Stomach smooth muscle (tissue), 2 donors: ENCODE results near the gene UBXN2A.
"Not testable (repeated sequence)": the region's sequence is repeated elsewhere in the genome, so short reads cannot be mapped to it uniquely, and the experiment has no call there.

Experiments used
- H3K27ac ChIP-seq: one replicate; pipeline ENCODE4 v1.7.0; 2013; ENCODE audit warnings: mild to moderate bottlenecking, low read length, inconsistent platforms
- H3K27me3 ChIP-seq, 2 donors: one replicate each; pipeline ENCODE4 v1.7.0; 2013; ENCODE audit warnings: low read length in 2 of 2; ENCODE audit not compliant: insufficient read depth in 2 of 2, control insufficient read depth in 1 of 2
- H3K36me3 ChIP-seq, 2 donors: one replicate each; pipeline ENCODE4 v1.7.0; 2013; ENCODE audit warnings: low read length in 2 of 2; ENCODE audit not compliant: control insufficient read depth in 2 of 2, insufficient read depth in 2 of 2
- H3K4me1 ChIP-seq: one replicate; pipeline ENCODE4 v1.7.0; 2013; ENCODE audit warnings: low read length; ENCODE audit not compliant: control insufficient read depth, insufficient read depth
- H3K4me3 ChIP-seq, 2 donors: one replicate each; pipeline ENCODE4 v1.7.0; 2013; ENCODE audit warnings: low read length in 2 of 2
- H3K9ac ChIP-seq, 2 donors: one replicate each; pipeline ENCODE4 v1.7.0; 2013; ENCODE audit warnings: low read length in 2 of 2, mild to moderate bottlenecking in 1 of 2
- H3K9me3 ChIP-seq, 2 donors: one replicate each; pipeline ENCODE4 v1.7.0; 2013; ENCODE audit warnings: low read length in 2 of 2; ENCODE audit not compliant: control insufficient read depth in 2 of 2
- donor health status: healthy.
- donor health status: Pancreatic carcinoma.

UBXN2A gene

DNA sequence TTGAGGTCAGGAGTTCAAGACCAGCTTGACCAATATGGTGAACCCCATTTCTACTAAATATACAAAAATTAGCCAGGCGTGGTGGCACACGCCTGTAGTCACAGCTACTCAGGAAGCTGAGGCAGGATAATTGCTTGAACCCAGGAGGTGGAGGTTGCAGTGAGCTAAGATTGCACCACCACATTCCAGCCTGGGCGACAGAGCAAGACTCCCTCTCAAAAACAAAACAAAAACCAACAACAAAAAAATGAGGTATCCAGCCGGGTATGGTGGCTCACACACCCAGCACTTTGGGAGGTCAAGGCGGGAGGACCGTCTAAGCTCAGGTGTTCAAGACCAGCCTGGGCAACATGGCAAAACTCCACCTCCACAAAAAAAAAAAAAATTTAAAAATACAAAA, 74.6 kb downstream of the UBXN2A start:
- peaks cover 18 to 20% of the 10 kb centered on the region in 2 donors for H3K27me3 ChIP-seq
- not testable (repeated sequence) for H3K4me1 ChIP-seq, H3K4me3 ChIP-seq, H3K9me3 ChIP-seq, H3K27ac ChIP-seq, H3K36me3 ChIP-seq, H3K9ac ChIP-seq

DNA sequence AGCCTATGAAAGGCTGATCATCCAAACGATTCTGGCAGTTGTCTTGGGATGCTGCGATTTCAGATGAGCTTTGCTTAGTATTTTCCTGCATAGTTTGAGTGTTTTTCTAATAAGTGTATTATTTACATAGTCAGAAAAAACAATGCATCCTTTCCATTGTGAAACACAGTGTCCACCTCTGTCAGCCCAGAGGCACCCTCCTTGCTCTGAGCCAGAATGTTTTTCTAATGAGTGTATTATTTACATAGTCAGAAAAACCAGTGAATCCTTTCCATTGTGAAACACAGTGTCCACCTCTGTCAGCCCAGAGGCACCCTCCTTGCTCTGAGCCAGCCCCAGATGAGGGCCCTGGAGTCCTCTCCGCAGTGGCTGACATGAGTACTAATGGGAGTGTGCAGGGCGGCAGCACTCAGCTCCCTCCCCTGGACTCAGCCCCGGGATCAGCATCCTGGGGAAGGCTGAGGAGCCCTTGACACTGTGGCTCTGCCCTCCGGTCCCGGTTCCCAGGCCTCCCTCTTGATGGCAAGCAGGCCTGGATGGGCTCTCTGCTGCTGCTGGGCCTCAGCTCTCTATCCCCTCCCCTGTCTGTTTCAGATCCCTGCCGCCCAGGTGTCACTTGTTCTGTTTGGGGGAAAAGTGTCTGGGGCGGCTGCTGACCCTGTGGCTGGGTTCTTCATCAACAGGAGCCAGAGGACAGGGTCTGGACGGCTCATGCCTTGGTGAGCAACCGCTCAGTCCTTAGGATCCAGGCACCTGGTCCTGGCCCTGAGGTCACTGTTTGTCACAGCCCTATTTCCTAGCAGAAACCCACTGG, 75.5 kb downstream of the UBXN2A start:
- H3K27ac ChIP-seq = no peak overlapping the region
- H3K36me3 ChIP-seq = no peaks in the 10 kb centered on the region
- H3K4me3 ChIP-seq = no peak overlapping the region
- H3K4me1 ChIP-seq = no peaks in the 10 kb centered on the region
- H3K9me3 ChIP-seq = no peaks in the 10 kb centered on the region
- H3K9ac ChIP-seq = no peak overlapping the region
- H3K27me3 ChIP-seq = peaks cover 10 to 12% of the 10 kb centered on the region in 2 donors

DNA sequence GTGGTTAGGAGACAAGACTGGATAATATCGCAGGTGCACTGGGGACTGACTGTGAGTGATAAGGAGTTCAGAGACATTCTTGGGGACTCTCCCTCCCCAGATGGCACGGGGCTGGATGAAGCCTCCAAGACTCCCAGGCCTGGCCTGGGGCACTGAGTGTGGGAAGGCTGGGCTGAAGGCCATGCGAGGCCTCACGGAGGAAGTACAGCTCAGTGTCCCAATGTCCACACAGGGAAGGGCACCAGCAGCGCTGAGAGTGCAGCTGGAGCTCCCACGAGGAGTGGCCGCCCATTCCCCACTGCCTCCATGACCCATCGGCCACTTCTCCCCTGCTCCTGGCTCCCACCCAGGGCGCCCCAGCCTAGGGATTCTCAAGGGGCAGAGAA, 76.1 kb downstream of the UBXN2A start:
- Histone ChIP-seq H3K27ac (no peak overlapping the region), H3K9ac (no peak overlapping the region), H3K36me3 (no peaks in the 10 kb centered on the region), H3K27me3 (peaks cover 4 to 8% of the 10 kb centered on the region in 2 donors), H3K9me3 (no peaks in the 10 kb centered on the region), H3K4me1 (no peaks in the 10 kb centered on the region), H3K4me3 (no peak overlapping the region)

DNA sequence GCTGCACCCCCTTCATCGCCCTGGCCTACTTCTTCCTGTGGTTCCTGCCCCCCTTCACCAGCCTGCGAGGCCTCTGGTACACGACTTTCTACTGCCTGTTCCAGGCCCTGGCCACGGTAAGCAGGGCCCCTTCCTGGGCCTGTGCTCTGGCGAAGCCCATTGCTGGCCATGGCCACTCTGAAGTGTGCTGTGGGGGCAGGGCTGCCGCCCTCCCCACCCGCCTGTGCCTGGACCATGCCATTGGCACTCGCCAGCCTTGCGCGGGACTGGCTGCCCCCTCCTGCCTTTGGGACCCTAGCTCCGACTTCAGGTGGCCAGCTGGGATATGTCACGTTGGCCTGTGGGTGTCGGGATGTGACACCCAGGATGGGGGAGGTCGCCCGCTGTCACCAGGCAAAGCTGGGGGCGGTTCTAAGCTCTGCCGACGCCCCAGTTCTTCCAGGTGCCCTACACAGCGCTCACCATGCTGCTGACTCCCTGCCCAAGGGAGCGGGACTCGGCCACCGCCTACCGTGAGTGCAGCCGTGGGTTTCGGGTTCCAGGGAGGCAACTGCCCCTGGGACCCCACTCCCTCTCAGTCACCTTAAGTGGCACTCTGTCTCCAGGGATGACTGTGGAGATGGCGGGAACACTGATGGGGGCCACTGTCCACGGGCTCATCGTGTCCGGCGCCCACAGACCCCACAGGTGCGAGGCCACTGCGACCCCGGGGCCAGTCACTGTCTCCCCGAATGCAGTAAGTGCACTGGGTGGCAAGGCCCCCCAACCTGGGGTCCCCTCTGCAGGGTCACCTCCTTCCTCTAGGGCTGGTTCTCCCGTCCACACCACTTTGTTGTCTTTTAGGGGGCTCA, 76.8 kb downstream of the UBXN2A start:
- Histone ChIP-seq H3K4me1 (no peaks in the 10 kb centered on the region), H3K27ac (no peak overlapping the region), H3K27me3 (peaks cover 0 to 4% of the 10 kb centered on the region in 2 donors), H3K9me3 (no peaks in the 10 kb centered on the region), H3K9ac (no peak overlapping the region), H3K36me3 (no peaks in the 10 kb centered on the region), H3K4me3 (no peak overlapping the region)

DNA sequence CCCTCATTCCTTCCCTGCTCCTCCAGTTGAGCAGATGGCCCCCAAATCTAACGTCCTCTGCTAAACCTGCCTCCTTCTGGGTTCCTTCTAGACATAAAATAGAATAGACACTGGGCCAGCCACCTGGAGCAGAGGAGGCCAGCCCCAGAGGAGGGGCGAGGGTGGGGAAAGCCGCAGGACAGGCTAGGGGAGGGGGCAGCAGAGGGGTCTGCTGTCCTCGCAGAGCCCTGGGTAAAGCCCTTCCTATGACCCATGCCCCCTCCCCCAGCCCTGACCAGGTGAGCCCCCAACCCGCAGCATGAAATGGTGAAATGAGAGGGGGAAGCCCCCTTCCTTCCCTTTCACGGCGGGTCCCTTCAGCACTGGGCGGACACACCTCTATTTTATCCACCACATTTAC, 77.4 kb downstream of the UBXN2A start:
- H3K27ac ChIP-seq = no peak overlapping the region

DNA sequence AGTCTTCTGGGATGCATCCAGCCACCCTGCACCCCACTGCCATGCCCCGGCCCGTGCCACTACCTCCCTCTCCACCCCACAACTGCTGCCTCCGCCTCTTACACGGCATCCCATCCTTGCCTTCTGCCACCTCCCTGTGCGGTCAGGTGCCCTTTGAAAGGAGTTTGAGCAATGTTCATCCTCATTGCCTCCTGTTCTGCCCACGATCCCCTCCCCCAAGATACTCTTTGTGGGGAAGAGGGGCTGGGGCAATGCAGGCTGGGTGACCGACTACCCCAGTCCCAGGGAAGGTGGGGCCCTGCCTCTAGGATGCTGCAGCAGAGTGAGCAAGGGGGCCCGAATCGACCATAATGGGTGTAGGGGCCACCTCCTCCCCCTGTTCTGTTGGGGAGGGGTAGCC, 78.0 kb downstream of the UBXN2A start:
- H3K27me3 ChIP-seq = no peaks in the 10 kb centered on the region
- no peak overlapping the region for H3K9ac ChIP-seq
- no peak overlapping the region for H3K4me3 ChIP-seq
- no peak overlapping the region for H3K27ac ChIP-seq
- H3K36me3 ChIP-seq = peaks cover 0 to 6% of the 10 kb centered on the region in 2 donors
- no peaks in the 10 kb centered on the region for H3K4me1 ChIP-seq
- H3K9me3 ChIP-seq = no peaks in the 10 kb centered on the region

More for the DNA sequence above, 77.4 kb downstream of the UBXN2A start:
- peaks cover 0 to 2% of the 10 kb centered on the region in 2 donors for H3K27me3 ChIP-seq
- no peak overlapping the region for H3K9ac ChIP-seq
- no peaks in the 10 kb centered on the region for H3K9me3 ChIP-seq
- H3K4me3 ChIP-seq = no peak overlapping the region
- H3K36me3 ChIP-seq = peaks cover 0 to 2% of the 10 kb centered on the region in 2 donors
- H3K4me1 ChIP-seq = no peaks in the 10 kb centered on the region

DNA sequence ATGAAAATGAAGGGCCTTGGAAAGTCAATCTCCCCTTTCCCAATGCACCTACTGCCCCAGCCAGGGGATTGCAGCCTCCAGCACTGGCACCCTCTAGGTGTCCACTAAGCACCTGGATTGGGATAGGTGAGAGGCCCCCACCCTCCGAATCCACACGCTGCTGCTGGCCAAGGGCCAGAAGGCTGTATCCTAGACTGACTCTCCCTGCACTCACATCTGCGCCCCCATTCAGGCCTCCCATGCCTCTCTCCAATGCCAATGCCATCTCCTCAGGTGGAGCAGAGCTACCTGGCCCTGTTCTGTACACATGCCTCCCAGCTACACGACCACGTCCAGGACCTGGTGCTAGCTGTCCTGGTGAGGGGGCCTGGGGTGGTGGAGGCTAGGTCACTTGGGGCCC, 79.5 kb downstream of the UBXN2A start:
- no peak overlapping the region for H3K9ac ChIP-seq

DNA sequence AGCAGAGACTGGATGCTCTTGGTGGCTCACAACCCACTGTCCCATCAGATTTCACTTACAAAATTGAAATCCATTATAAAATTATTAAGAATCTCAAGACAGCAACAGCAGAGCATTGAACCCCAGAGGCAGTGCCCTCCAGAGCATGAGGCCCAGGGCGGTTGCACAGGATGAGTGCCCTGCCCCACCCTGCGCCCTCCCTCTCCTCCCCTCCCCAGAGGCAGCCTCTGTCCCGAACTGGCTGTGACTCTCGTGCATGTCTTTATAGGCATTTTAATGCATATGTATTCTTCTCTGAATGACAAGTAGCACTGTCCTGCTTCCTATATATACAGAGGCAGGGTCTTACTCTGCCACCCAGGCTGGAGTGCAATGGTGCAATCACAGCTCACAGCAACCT, 80.0 kb downstream of the UBXN2A start:
- peaks cover 0 to 14% of the 10 kb centered on the region in 2 donors for H3K36me3 ChIP-seq
- H3K4me3 ChIP-seq = no peak overlapping the region
- no peaks in the 10 kb centered on the region for H3K9me3 ChIP-seq
- H3K27me3 ChIP-seq = no peaks in the 10 kb centered on the region
- no peak overlapping the region for H3K27ac ChIP-seq
- H3K4me1 ChIP-seq = no peaks in the 10 kb centered on the region
- no peak overlapping the region for H3K9ac ChIP-seq

More for the DNA sequence above, 79.5 kb downstream of the UBXN2A start:
- Histone ChIP-seq H3K4me1 (no peaks in the 10 kb centered on the region), H3K9me3 (no peaks in the 10 kb centered on the region), H3K27me3 (no peaks in the 10 kb centered on the region), H3K27ac (no peak overlapping the region), H3K36me3 (peaks cover 0 to 11% of the 10 kb centered on the region in 2 donors), H3K4me3 (no peak overlapping the region)

DNA sequence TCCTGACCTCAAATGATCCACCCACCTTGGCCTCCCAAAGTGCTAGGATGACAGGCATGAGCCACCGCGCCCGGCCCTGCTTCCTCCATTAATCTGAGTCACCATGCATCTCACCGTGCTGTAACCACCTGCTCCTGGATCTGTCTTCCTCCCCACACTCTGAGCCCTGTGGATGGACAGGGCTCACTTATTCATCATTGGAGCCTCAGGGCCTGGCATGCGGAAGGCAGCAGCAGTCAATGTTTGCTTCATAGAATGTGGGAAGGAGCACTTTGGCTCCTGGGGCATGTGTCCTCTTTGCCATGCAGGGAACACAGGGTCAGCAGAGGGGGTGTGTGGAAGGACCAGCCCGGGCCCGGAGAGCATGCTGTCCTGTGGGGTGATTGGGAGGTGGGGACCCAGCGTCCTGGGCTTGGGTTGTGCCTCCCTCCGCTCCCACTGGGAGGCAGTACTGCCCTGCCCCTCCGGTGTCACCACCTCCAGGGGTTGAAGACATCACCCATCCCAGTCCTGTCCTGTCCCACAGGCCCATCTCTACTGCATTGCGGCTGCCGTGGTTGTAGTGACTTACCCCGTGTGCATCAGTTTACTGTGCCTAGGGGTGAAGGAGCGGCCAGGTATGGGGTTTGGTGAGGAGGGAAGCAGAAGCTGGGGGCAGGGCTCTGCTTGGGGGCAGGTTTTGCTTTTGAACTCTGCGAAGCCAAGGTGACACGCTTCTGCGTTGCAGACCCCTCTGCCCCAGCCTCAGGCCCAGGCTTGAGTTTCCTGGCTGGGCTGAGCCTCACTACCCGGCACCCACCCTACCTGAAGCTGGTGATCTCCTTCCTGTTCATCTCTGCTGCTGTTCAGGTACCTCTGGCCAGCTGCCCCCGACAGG, 81.1 kb downstream of the UBXN2A start:
- Histone ChIP-seq H3K9ac (no peak overlapping the region), H3K9me3 (no peaks in the 10 kb centered on the region), H3K36me3 (peaks cover 0 to 14% of the 10 kb centered on the region in 2 donors), H3K27me3 (no peaks in the 10 kb centered on the region), H3K27ac (no peak overlapping the region), H3K4me3 (no peak overlapping the region), H3K4me1 (no peaks in the 10 kb centered on the region)

DNA sequence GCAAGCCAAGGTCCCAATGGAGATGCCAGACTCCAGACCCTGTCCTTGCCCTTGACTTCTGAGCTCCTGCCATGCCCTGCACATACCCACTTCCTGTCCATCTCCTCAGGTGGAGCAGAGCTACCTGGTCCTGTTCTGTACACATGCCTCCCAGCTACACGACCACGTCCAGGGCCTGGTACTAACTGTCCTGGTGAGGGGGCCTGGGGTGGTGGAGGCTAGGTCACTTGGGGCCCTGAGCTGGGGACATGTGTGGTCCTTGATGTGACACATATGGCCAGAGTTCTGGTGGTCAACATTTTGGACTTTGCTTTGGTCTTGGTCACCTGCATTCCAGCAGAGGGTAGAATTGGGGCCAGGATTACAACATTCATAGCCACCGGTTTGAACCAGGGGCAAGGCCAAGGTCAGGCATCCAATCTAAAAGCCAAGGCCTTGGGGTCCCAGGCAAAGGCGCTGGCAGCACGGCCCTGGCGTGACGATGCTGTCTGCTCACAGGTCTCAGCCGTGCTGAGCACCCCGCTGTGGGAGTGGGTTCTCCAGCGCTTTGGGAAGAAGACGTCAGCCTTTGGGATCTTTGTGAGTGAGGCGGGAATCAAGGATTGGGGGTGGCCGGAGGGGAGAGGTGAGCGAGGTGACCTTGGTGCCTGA, 82.2 kb downstream of the UBXN2A start:
- H3K27ac ChIP-seq = no peak overlapping the region
- H3K36me3 ChIP-seq = peaks cover 0 to 14% of the 10 kb centered on the region in 2 donors
- no peaks in the 10 kb centered on the region for H3K4me1 ChIP-seq
- H3K9ac ChIP-seq = no peak overlapping the region
- no peaks in the 10 kb centered on the region for H3K9me3 ChIP-seq
- no peak overlapping the region for H3K4me3 ChIP-seq
- H3K27me3 ChIP-seq = no peaks in the 10 kb centered on the region
